ENCODE data around the gene SLC16A2. TPM values are rescaled to one million over a fixed set of nuclear protein-coding genes. Genes with fewer than 3 reads are reported as not detected.
"Not testable (repeated sequence)": the region's sequence is repeated elsewhere in the genome, so short reads cannot be mapped to it uniquely, and the experiment has no call there.

Gene SLC16A2
- total RNA-seq, 4 donors from 2014 or later, result 2.7 to 4.3 (median 3.2) TPM

DNA sequence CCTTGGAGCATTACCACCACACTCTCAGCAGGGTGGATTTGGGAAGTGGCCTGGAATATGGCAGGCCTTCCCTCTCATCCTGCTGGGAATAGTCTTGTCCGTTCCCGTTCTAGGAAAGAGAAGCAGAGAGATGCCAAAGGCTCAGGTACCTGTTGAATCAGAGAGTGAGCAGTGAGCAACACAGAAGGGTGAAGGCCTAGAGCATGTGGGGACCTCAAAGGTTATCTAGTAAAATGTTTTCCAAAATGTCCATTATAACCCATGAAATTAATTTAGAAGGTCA, 30.8 kb downstream of the SLC16A2 start:
- no peak for DNase-seq (ENCODE audit: low spot score in 2 of 2)
- intact Hi-C loops (cut with DNase I; ENCODE audit: low total_unique reads), result no loop called here
- no peak overlapping the region for H3K4me3 ChIP-seq (ENCODE audit: low read depth, poor library complexity, severe bottlenecking)
- no peak for TF ChIP-seq POLR2A (IDR thresholded peaks at IDR 0.05)
- TF ChIP-seq CTCF (IDR thresholded peaks at IDR 0.05), result no peak
- WGBS, 2 donors, result 82 to 87% methylated on average over 2 of the region's 2 CpGs

- H3K4me3 ChIP-seq (ENCODE audit: low read depth, poor library complexity, severe bottlenecking), result no peak overlapping the region
- DNase-seq (ENCODE audit: low spot score in 2 of 2), result no peak
- 79 to 83% methylated on average over 7 of the region's 7 CpGs for WGBS, 2 donors
- intact Hi-C loops (cut with DNase I; ENCODE audit: low total_unique reads), result no loop called here
- no peak for TF ChIP-seq POLR2A (IDR thresholded peaks at IDR 0.05)
- no peak for TF ChIP-seq CTCF (IDR thresholded peaks at IDR 0.05)
These were observed 31.9 kb downstream of the SLC16A2 start for GRCh38 chrX:74453178-74453577.

GRCh38 chrX:74454233-74454632, 32.9 kb downstream of the SLC16A2 start:
- intact Hi-C loops (cut with DNase I; ENCODE audit: low total_unique reads); DNase-seq (ENCODE audit: low spot score in 2 of 2): not testable (repeated sequence)
- 80 to 97% methylated on average over 1 to 3 of the region's 3 CpGs for WGBS, 2 donors

GRCh38 chrX:74458736-74459135, 37.4 kb downstream of the SLC16A2 start:
- intact Hi-C loops (cut with DNase I; ENCODE audit: low total_unique reads), result no loop called here
- no peak for DNase-seq (ENCODE audit: low spot score in 2 of 2)
- TF ChIP-seq CTCF (IDR thresholded peaks at IDR 0.05) (no peak), POLR2A (IDR thresholded peaks at IDR 0.05) (no peak)
- WGBS, 2 donors, result 17 to 26% methylated on average over 1 of the region's 1 CpG
- H3K4me3 ChIP-seq (ENCODE audit: low read depth, poor library complexity, severe bottlenecking), result no peak overlapping the region

More at GRCh38 chrX:74454233-74454632, 32.9 kb downstream of the SLC16A2 start:
- H3K4me3 ChIP-seq (ENCODE audit: low read depth, poor library complexity, severe bottlenecking), result not testable (repeated sequence)

DNA sequence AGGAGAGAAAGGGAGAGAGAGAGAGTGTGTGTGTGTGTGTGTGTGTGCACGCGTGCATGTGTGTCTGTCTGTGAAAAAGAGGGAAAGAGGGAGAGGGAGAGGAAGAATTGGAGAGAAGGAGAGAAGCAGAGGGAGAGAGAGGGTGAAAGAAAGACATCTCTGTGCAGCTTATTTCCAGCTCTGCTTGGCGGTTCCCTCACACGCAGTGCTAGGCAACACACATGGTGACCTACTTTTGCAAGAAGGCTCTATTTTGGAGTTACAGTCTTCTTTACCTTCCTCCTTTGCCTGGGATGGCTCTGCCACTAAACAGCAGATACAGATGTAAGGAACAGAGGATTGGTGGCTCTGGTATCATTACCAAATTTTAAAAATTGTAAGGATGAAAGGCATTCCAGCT, 40.1 kb downstream of the SLC16A2 start:
- H3K4me3 ChIP-seq (ENCODE audit: low read depth, poor library complexity, severe bottlenecking), result no peak overlapping the region
- no peak for DNase-seq (ENCODE audit: low spot score in 2 of 2)
- intact Hi-C loops (cut with DNase I; ENCODE audit: low total_unique reads), result no loop called here
- TF ChIP-seq POLR2A (IDR thresholded peaks at IDR 0.05) (no peak), CTCF (IDR thresholded peaks at IDR 0.05) (no peak)
- 45 to 55% methylated on average over 4 of the region's 4 CpGs for WGBS, 2 donors

GRCh38 chrX:74464722-74465121, 43.4 kb downstream of the SLC16A2 start:
- DNase-seq (ENCODE audit: low spot score in 2 of 2), result no peak
- no peak overlapping the region for H3K4me3 ChIP-seq (ENCODE audit: low read depth, poor library complexity, severe bottlenecking)
- intact Hi-C loops (cut with DNase I; ENCODE audit: low total_unique reads), result no loop called here
- 78 to 100% methylated on average over 1 of the region's 1 CpG for WGBS, 2 donors
- TF ChIP-seq CTCF (IDR thresholded peaks at IDR 0.05) (no peak), POLR2A (IDR thresholded peaks at IDR 0.05) (no peak)

Measured in lower leg skin (tissue), 4 donors.